RWPE1 (cell line): ENCODE measurements around the gene ZFPL1.

ENCODE experiments used
- CTCF ChIA-PET: fragments of 350-600 bp; sonication (Branson Sonifier 250); formaldehyde crosslinking; extraction: SDS; loops from one replicate; lab custom pipeline; 2021; lab: Yijun Ruan, JAX
- POLR2A ChIA-PET: fragments of 400-600 bp; formaldehyde crosslinking; extraction: SDS; loops from one replicate; lab custom pipeline; 2020; ENCODE audit warnings: antibody characterized with exemption; ENCODE audit not compliant: low non-redundant PET; lab: Yijun Ruan, JAX
- DNase-seq: peaks from one replicate; pipeline ENCODE4 v3.0.0; 2012; ENCODE audit warnings: low spot score
- H3K27ac ChIP-seq: fragments of 450-650 bp; 2 replicates; pipeline ENCODE4 v1.5.1; 2017
- TF ChIP-seq, protein P1 (sequence below): fragments of 450-650 bp; conservative IDR thresholded peaks from 2 replicates; pipeline ENCODE4 v1.5.1; 2017; ENCODE audit warnings: low read depth, mild to moderate bottlenecking

The ZFPL1 gene

DNA sequence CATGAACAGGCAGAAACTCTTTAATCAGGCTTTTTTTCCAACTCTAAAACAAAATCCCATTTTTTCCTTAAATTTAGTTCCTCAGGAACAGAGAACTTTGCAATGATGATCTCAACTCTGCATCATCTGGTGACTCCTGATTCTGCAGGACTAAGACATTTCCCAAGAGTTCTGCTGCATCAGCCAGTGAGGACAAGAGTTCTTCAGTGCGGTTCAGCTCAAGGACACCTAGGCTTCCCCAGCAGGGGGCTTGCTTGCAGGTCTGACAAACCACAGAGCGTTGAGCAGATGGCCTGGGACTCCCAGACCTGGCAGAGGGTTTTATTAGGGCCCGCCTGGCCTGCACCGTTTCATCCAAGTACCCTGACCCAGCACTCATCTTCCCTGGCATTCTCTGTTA lies 6.6 kb upstream of the ZFPL1 start:
- no peak for DNase-seq
- ChIA-PET CTCF (interaction anchor here (1.0 kb wide), 1 partner anchor 36 kb away, joined by 4 read pairs; the partner anchor contains the start of gene SAC3D1), POLR2A (no interaction called here)
- TF ChIP-seq, protein P1, sequence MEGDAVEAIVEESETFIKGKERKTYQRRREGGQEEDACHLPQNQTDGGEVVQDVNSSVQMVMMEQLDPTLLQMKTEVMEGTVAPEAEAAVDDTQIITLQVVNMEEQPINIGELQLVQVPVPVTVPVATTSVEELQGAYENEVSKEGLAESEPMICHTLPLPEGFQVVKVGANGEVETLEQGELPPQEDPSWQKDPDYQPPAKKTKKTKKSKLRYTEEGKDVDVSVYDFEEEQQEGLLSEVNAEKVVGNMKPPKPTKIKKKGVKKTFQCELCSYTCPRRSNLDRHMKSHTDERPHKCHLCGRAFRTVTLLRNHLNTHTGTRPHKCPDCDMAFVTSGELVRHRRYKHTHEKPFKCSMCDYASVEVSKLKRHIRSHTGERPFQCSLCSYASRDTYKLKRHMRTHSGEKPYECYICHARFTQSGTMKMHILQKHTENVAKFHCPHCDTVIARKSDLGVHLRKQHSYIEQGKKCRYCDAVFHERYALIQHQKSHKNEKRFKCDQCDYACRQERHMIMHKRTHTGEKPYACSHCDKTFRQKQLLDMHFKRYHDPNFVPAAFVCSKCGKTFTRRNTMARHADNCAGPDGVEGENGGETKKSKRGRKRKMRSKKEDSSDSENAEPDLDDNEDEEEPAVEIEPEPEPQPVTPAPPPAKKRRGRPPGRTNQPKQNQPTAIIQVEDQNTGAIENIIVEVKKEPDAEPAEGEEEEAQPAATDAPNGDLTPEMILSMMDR, result no peak
- peak overlapping the region; percentile 47 for H3K27ac ChIP-seq

DNA sequence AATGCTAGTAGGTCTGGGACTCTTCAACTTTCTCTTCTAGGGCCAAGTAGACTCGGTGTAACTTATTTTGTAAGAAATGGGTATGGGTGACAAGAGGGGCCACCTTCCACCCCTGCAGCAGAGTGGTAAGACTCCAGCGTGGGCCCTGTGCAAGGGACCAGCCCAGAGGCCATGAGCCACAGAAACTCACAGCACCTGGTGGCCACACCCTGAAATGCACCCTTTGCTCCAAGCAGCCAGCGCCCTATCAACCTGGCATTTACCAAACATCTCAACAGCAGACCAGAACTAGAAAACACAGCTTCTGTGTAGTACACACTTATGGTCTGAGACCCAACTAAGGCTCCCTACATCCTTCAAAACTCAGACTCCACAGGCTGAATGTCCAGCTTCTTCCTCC lies 5.9 kb upstream of the ZFPL1 start:
- peak overlapping the region; percentile 47 for H3K27ac ChIP-seq
- ChIA-PET CTCF (interaction anchor here (0.7 kb wide), 1 partner anchor 15 kb away, joined by 4 read pairs; no protein-coding TSS in a partner anchor), POLR2A (no interaction called here)
- TF ChIP-seq, protein P1, result peak; percentile 61
- DNase-seq, result peak; percentile 45

DNA sequence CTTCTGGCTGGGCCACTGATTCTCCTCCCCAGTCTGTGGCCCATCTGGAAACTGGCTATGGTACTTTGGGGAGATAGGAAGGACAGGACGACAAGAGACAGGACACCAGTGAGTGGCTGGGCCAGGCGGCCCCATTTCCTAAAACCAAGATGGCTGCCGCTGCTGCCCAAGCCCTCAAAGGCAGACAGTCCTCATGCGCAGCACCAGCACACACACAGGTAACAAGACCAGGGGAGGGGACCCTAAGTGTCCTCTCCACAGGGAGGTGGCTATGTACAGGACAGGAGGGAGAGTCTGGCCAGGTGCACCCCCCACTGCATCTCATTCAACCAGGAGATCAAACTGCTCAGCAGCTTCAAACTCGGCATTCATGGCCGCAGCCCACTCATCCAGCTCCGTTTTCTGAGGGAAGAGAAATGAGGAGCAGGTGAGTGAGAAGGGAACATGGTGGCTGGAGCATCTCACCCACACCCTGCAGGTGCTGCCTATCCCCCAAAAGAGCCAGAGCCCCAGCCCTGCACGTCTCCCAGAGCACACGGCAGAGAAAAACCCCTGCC lies 5.2 kb upstream of the ZFPL1 start:
- ChIA-PET POLR2A (no interaction called here), CTCF (interaction anchor here (0.7 kb wide), 1 partner anchor 15 kb away, joined by 4 read pairs; no protein-coding TSS in a partner anchor)
- TF ChIP-seq, protein P1, result no peak
- DNase-seq, result no peak
- H3K27ac ChIP-seq, result peak overlapping the region; percentile 47

DNA sequence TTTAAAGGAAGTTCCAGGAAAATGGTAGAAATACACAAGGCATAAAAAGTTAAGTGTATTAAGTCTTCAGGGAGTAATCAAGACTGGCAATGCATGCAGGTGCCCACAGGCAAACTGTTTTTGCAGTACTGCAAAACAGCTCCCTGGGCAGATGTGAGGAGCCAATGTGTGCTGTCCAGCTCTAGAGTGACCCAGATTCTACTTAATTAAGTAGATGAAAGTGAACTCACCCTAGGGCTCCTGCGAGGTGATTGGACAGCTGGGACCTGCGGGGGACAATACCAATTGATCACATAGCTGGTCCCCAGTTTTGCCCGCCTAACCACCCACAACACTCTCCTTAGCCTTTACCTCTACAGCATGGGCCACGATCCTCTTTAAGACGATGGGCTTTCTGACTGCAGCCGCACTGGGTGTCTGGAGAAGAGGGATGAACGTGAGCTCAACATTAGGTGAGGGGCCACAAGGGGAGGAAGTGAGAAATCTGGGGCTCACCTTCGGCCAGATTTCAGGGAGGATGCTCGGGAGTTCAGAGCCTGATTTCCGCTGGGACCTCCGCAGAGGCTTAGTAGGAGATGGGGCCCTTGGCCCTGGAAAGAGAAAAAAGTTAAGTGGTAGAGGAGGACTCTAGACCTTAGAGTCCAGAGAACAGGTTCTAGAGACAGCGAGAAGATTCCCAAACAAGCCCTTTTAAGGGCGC lies 738 bp upstream of the ZFPL1 start:
- peak overlapping the region; percentile 86 for H3K27ac ChIP-seq
- TF ChIP-seq, protein P1, result no peak
- CTCF ChIA-PET, result no interaction called here
- POLR2A ChIA-PET, result interaction anchor here (0.7 kb wide), 1 partner anchor 25 kb away, joined by 3 read pairs; the partner anchor contains the start of gene NAALADL1
- no peak for DNase-seq

DNA sequence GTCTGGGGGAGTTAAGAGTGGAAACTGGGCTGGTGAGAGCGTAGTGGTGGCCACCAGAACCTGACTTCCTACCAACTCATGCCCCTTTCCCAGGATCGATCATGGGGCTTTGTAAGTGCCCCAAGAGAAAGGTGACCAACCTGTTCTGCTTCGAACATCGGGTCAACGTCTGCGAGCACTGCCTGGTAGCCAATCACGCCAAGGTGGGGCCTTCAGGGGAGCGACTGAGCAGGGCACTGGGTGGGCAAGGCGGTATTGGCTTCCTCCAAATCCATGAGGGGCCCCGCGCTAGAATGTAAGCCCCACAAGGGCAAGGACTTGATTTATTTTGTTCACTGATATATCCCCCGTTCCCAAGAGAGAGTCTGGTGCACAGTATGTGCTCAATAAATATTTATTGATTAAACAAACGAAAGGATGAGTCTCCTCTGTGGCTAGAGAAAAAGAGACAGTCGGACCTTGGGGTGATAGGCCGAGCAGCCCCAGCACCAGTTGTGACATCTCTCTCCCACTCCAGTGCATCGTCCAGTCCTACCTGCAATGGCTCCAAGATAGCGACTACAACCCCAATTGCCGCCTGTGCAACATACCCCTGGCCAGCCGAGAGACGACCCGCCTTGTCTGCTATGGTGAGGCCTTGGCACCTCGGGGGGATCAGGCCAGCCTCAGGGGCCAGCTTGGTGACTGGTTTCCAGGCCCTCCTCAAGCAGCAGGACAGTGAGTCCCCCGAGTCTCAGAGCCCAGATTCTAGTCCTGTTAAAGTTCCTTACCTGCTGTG lies 765 bp downstream of the ZFPL1 start:
- TF ChIP-seq, protein P1, result no peak
- H3K27ac ChIP-seq, result peak overlapping the region; percentile 86
- CTCF ChIA-PET, result interaction anchor here (1.6 kb wide), 1 partner anchor 26 kb away, joined by 5 read pairs; no protein-coding TSS in a partner anchor
- POLR2A ChIA-PET, result no interaction called here
- DNase-seq, result no peak

DNA sequence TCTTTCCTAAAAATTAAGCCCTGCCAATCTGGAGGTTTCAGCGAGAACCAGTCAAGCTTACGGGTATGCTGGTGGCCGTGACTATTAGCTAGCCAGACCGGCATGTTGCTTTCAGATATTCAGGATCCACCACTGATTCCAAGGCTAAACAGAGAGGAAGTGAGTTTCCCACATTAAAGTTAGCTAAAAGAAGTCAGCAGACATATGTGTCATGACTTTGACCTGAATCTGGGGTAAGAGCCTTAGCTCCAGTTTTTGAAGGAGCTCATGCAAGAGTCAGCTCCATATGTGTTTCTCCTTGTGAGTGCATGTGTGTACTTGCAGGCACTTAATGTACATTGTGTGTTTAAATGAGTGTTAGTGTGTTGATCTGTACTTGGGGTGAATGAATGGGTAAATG lies 1.4 kb downstream of the ZFPL1 start:
- H3K27ac ChIP-seq, result peak overlapping the region; percentile 86
- ChIA-PET POLR2A (no interaction called here), CTCF (interaction anchor here (1.6 kb wide), 1 partner anchor 25 kb away, joined by 5 read pairs; no protein-coding TSS in a partner anchor)
- no peak for DNase-seq
- TF ChIP-seq, protein P1, result no peak
